Liver (tissue), 9 donors: ENCODE results near the gene PLA2G4E. TPM values are rescaled to one million over a fixed set of nuclear protein-coding genes. Genes with fewer than 3 reads are reported as not detected.

ENCODE experiments used
- DNase-seq: peaks from one replicate; pipeline ENCODE4 v3.0.0-alpha.2; 2017; ENCODE audit warnings: low spot score
- H3K27ac ChIP-seq, 2 donors: one replicate each; pipeline ENCODE4 v1.7.0; 2013; ENCODE audit warnings: inconsistent platforms in 2 of 2, low read length in 2 of 2, control low read depth in 1 of 2, low read depth in 1 of 2, mild to moderate bottlenecking in 1 of 2
- H3K27me3 ChIP-seq, 4 donors: one replicate each; pipeline versions ENCODE4 v1.6.1 to v1.7.0; 2013; ENCODE audit warnings: low read length in 3 of 4, inconsistent platforms in 1 of 4, mild to moderate bottlenecking in 1 of 4, moderate library complexity in 1 of 4; ENCODE audit not compliant: control insufficient read depth in 4 of 4, insufficient read depth in 4 of 4
- H3K36me3 ChIP-seq, 4 donors: one replicate each; pipeline versions ENCODE4 v1.6.1 to v1.7.0; 2013; ENCODE audit warnings: low read length in 3 of 4, mild to moderate bottlenecking in 3 of 4, low read depth in 1 of 4, moderate library complexity in 1 of 4; ENCODE audit not compliant: control insufficient read depth in 4 of 4, insufficient read depth in 3 of 4
- H3K4me1 ChIP-seq, 4 donors: one replicate each; pipeline versions ENCODE4 v1.6.1 to v1.7.0; 2013; ENCODE audit warnings: low read length in 3 of 4, mild to moderate bottlenecking in 3 of 4, moderate library complexity in 1 of 4; ENCODE audit not compliant: control insufficient read depth in 4 of 4, insufficient read depth in 4 of 4
- H3K4me3 ChIP-seq, 3 donors: one replicate each; pipeline versions ENCODE4 v1.6.1 to v1.7.0; 2013; ENCODE audit warnings: low read length in 3 of 3, control low read depth in 1 of 3, low read depth in 1 of 3, mild to moderate bottlenecking in 1 of 3
- H3K9ac ChIP-seq, 2 donors: one replicate each; pipeline ENCODE4 v1.7.0; 2013; ENCODE audit warnings: low read length in 2 of 2, mild to moderate bottlenecking in 2 of 2, moderate library complexity in 2 of 2, control low read depth in 1 of 2, low read depth in 1 of 2
- H3K9me3 ChIP-seq, 4 donors: one replicate each; pipeline versions ENCODE4 v1.6.1 to v1.7.0; 2013; ENCODE audit warnings: low read length in 3 of 4; ENCODE audit not compliant: control insufficient read depth in 4 of 4
- ATF3 ChIP-seq: IDR thresholded peaks from 2 replicates; pipeline ENCODE4 v1.6.1; 2016; ENCODE audit warnings: antibody characterized with exemption
- FOXA1 ChIP-seq: IDR thresholded peaks from 2 replicates; pipeline ENCODE4 v1.6.1; 2016; ENCODE audit warnings: antibody characterized with exemption
- GABPA ChIP-seq, 2 donors: IDR thresholded peaks in 1 of 2; conservative IDR thresholded peaks in 1 of 2; 2 replicates each; pipeline ENCODE4 v1.6.1; 2016; ENCODE audit warnings: antibody characterized with exemption in 2 of 2, mild to moderate bottlenecking in 1 of 2, moderate library complexity in 1 of 2
- HNF4A ChIP-seq, 2 donors: conservative IDR thresholded peaks; 2 replicates each; pipeline ENCODE4 v1.6.1; 2016; ENCODE audit warnings: antibody characterized with exemption in 2 of 2, mild to moderate bottlenecking in 2 of 2
- HNF4G ChIP-seq: IDR thresholded peaks from 2 replicates; pipeline ENCODE4 v1.6.1; 2016; ENCODE audit warnings: antibody characterized with exemption
- JUND ChIP-seq, 2 donors: IDR thresholded peaks; 2 replicates each; pipeline ENCODE4 v1.6.1; 2016; ENCODE audit warnings: antibody characterized with exemption in 2 of 2
- NR2F2 ChIP-seq: IDR thresholded peaks from 2 replicates; pipeline ENCODE4 v1.6.1; 2016; ENCODE audit warnings: antibody characterized with exemption
- RAD21 ChIP-seq, 2 donors: IDR thresholded peaks; 2 replicates each; pipeline ENCODE4 v1.6.1; 2016; ENCODE audit warnings: antibody characterized with exemption in 2 of 2, mild to moderate bottlenecking in 2 of 2
- RXRA ChIP-seq, 2 donors: IDR thresholded peaks; 2 replicates each; pipeline ENCODE4 v1.6.1; 2017 to 2018; ENCODE audit warnings: antibody characterized with exemption in 2 of 2, mild to moderate bottlenecking in 1 of 2
- SP1 ChIP-seq: IDR thresholded peaks from 2 replicates; pipeline ENCODE4 v1.6.1; 2018; ENCODE audit warnings: antibody characterized with exemption, mild to moderate bottlenecking
- TAF1 ChIP-seq: conservative IDR thresholded peaks from 2 replicates; pipeline ENCODE4 v1.6.1; 2016; ENCODE audit warnings: antibody characterized with exemption, mild to moderate bottlenecking
- YY1 ChIP-seq: IDR thresholded peaks from 2 replicates; pipeline ENCODE4 v1.6.1; 2016; ENCODE audit warnings: antibody characterized with exemption, mild to moderate bottlenecking
- WGBS: extraction: QIAGEN DNeasy Blood & Tissue Kit; methylation state at CpG from one replicate; pipeline ENCODE4 v1.1.7; 2013; 5-methylcytosine and 5-hydroxymethylcytosine counted together
- polyA plus RNA-seq, 2 donors: library from polyadenylated mRNA; stranded (reverse) in 1 of 2; unstranded in 1 of 2; fragments of 200-250 nt in 1 of 2; fragments of >200 nt in 1 of 2; fragmentation: Nextera tagmentation in 1 of 2; extraction: Ambion mirVana in 1 of 2; gene quantifications; one replicate each; pipeline versions ENCODE4 v1.2.1 to v1.2.3, GENCODE V29; 2013 to 2015
- total RNA-seq, 2 donors: library from RNA; depleted of rRNA; stranded (reverse); fragments of >200 nt; gene quantifications; one replicate each; pipeline ENCODE4 v1.2.3, GENCODE V29; 2014
- TF ChIP-seq, protein P1 (sequence below): fragments of 150-350 bp; IDR thresholded peaks from 2 replicates; pipeline ENCODE4 v1.5.1; 2017; ENCODE audit warnings: improper control_type of control experiment, low read depth, low read length; ENCODE audit not compliant: missing input control
- TF ChIP-seq, protein P2 (sequence below): IDR thresholded peaks from 2 replicates; pipeline ENCODE4 v1.6.1; 2016; ENCODE audit warnings: antibody characterized with exemption, mild to moderate bottlenecking
- donor health status: healthy.
- donor health status: healthy.
- donor health status: healthy.
- donor health status: healthy.
- donor health status: healthy.

PLA2G4E gene
- total and polyA plus RNA-seq, 4 donors, result not detected

- TF ChIP-seq SP1, result no peak
- TF ChIP-seq YY1, result no peak
- TF ChIP-seq, protein P1, sequence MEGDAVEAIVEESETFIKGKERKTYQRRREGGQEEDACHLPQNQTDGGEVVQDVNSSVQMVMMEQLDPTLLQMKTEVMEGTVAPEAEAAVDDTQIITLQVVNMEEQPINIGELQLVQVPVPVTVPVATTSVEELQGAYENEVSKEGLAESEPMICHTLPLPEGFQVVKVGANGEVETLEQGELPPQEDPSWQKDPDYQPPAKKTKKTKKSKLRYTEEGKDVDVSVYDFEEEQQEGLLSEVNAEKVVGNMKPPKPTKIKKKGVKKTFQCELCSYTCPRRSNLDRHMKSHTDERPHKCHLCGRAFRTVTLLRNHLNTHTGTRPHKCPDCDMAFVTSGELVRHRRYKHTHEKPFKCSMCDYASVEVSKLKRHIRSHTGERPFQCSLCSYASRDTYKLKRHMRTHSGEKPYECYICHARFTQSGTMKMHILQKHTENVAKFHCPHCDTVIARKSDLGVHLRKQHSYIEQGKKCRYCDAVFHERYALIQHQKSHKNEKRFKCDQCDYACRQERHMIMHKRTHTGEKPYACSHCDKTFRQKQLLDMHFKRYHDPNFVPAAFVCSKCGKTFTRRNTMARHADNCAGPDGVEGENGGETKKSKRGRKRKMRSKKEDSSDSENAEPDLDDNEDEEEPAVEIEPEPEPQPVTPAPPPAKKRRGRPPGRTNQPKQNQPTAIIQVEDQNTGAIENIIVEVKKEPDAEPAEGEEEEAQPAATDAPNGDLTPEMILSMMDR, result no peak
- no peak for TF ChIP-seq GABPA (IDR thresholded peaks at IDR 0.05 in 1 of 2, conservative IDR thresholded peaks at IDR 0.05 in 1 of 2)
- no peak for TF ChIP-seq ATF3
- TF ChIP-seq HNF4G, result no peak
- no peak for TF ChIP-seq JUND (IDR thresholded peaks at IDR 0.05)
- no peak for TF ChIP-seq TAF1
- no peak for TF ChIP-seq NR2F2
- TF ChIP-seq RAD21 (IDR thresholded peaks at IDR 0.05), result no peak
- no peak overlapping the region for H3K9ac ChIP-seq
- no peaks in the 10 kb centered on the region for H3K4me1 ChIP-seq
- no peak overlapping the region for H3K4me3 ChIP-seq
- WGBS, result 82% methylated on average over 15 of the region's 15 CpGs
- DNase-seq, result no peak
- H3K27ac ChIP-seq, result no peak overlapping the region
- H3K27me3 ChIP-seq, result no peaks in the 10 kb centered on the region
- no peaks in the 10 kb centered on the region for H3K9me3 ChIP-seq
- H3K36me3 ChIP-seq, result no peaks in the 10 kb centered on the region
These were observed 21.3 kb downstream of the PLA2G4E start for GRCh38 chr15:41999290-42000285.

GRCh38 chr15:41997845-41998244 is 23.0 kb downstream of the PLA2G4E start:
- DNase-seq, result no peak
- WGBS, result 86% methylated on average over 3 of the region's 3 CpGs
- no peak overlapping the region for H3K9ac ChIP-seq
- H3K4me1 ChIP-seq, result no peaks in the 10 kb centered on the region
- H3K36me3 ChIP-seq, result no peaks in the 10 kb centered on the region
- TF ChIP-seq RXRA (IDR thresholded peaks at IDR 0.05) (no peak), JUND (IDR thresholded peaks at IDR 0.05) (no peak), RAD21 (IDR thresholded peaks at IDR 0.05) (no peak), YY1 (no peak), HNF4A (conservative IDR thresholded peaks at IDR 0.05) (no peak), HNF4G (no peak), FOXA1 (no peak), NR2F2 (no peak), TAF1 (no peak)
- TF ChIP-seq, protein P2, sequence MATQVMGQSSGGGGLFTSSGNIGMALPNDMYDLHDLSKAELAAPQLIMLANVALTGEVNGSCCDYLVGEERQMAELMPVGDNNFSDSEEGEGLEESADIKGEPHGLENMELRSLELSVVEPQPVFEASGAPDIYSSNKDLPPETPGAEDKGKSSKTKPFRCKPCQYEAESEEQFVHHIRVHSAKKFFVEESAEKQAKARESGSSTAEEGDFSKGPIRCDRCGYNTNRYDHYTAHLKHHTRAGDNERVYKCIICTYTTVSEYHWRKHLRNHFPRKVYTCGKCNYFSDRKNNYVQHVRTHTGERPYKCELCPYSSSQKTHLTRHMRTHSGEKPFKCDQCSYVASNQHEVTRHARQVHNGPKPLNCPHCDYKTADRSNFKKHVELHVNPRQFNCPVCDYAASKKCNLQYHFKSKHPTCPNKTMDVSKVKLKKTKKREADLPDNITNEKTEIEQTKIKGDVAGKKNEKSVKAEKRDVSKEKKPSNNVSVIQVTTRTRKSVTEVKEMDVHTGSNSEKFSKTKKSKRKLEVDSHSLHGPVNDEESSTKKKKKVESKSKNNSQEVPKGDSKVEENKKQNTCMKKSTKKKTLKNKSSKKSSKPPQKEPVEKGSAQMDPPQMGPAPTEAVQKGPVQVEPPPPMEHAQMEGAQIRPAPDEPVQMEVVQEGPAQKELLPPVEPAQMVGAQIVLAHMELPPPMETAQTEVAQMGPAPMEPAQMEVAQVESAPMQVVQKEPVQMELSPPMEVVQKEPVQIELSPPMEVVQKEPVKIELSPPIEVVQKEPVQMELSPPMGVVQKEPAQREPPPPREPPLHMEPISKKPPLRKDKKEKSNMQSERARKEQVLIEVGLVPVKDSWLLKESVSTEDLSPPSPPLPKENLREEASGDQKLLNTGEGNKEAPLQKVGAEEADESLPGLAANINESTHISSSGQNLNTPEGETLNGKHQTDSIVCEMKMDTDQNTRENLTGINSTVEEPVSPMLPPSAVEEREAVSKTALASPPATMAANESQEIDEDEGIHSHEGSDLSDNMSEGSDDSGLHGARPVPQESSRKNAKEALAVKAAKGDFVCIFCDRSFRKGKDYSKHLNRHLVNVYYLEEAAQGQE, result no peak
- H3K27me3 ChIP-seq, result no peaks in the 10 kb centered on the region
- no peaks in the 10 kb centered on the region for H3K9me3 ChIP-seq
- H3K4me3 ChIP-seq, result no peak overlapping the region
- H3K27ac ChIP-seq, result no peak overlapping the region
